Activated CD4-positive, alpha-beta T cell treated with anti-CD3 and anti-CD28 coated beads for 48 hours (primary cell): ENCODE measurements around the gene ELP4.
A peak's percentile ranks its signal among the peaks of the same experiment; 100 is the strongest.
"Not testable (repeated sequence)": the region's sequence is repeated elsewhere in the genome, so short reads cannot be mapped to it uniquely, and the experiment has no call there.

Experiments used
- DNase-seq: peaks from one replicate; pipeline ENCODE4 v3.0.0-alpha.2; 2020

ELP4 gene

DNA sequence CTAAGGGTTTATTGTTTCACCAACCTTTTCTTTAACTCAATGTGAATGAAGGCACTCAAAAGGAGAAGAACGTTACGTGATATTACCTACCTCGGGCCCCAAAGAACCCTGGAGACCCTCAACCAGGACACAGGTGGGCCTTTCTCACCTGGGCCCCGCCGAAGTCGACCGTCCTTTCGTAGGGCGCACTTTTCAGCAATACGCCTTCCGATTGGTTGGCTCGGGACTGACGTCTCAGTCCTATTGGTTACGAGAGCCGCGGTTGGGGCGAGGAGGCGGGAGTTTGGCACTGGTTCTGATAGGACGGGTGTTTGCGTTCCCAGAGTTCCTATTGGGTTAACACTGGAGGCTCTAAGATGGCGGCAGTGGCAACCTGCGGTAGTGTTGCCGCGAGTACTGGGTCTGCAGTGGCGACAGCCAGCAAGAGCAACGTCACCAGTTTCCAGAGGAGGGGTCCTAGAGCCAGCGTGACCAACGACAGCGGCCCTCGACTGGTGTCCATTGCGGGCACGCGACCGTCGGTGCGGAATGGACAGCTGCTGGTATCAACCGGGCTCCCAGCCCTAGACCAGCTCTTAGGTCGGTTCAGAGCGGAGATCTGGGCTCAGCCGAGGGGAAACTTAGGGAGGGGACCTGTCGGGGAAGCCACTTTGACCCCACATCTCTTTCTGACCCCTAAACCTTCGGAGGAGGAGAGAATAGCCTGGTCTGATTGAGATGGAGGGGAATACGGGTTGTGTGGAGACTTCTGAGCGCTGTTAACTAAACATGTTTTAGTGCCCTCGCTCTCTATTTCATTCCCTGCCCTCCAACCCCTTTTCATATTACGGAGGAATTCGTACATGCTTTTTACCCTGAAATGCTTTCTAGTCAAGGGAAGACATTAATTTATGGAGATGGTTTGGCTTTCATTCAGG is at the start of gene ELP4, which contains the start of gene IMMP1L:
Gene ELP4 (plus strand): TSS at position 339 of the 917 bp plus-strand sequence. CDS start 18 bp downstream, at position 357.
Gene IMMP1L (minus strand): TSS at position 194 of the 917 bp plus-strand sequence. CDS start 46,346 bp downstream, outside the sequence.
- DNase-seq = peak; percentile 96

DNA sequence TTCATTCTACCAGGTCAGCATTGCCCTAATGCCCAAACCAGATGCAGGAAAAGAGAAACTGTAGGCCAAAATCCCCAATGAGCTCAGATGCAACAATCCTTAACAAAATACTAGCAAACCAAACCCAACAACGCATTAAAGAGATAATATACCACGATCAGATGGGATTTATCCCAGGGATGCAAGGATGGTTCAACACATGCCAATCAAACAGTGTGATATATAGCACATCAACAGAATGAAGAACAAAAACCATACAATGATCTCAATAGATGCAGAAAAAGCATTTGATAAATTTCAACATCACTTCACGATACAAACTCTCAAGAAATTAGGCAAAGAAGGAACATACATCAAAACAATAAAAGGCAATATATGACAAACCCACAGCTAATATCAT is 45.1 kb upstream of the ELP4 start:
- no peak for DNase-seq

DNA sequence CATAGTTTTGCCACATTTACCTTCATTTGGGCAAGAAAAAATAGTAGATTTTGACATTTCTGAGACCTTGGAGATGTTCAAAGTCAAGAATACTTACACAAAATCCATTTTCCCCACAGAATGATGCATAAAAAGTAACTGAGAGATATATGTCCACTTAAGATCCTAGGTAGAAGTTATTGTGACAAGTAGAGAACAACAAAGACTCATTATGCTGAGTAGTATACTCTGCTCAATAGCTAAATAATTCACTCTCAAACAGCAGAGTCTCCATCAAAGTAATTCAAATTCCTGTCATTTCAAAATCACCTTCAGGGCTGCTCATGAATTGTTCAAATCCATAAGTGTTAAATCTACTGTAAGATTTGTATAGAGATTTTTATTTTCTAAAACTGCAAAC is 35.5 kb upstream of the ELP4 start:
- no peak for DNase-seq

GRCh38 chr11:31477528-31478222 is 31.9 kb upstream of the ELP4 start:
- no peak for DNase-seq

DNA sequence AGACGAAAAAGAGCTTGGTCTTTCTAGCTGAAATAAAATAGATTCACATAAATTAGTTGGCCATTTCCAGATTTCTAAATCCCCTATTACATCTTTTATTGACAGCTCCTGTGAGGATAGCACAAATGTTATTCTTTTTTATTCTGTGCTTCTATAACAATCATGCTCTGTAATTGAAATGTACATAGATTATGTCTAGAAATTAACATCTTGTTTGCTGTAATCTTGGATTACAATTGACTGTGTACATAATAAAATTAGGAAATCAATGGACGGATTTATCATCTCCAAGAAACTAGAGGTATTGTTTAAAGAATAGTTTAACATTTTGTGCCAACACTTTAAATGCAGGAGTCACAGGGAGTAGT is 31.4 kb upstream of the ELP4 start:
- no peak for DNase-seq

GRCh38 chr11:31479066-31479465 is 30.5 kb upstream of the ELP4 start:
- no peak for DNase-seq

- DNase-seq = no peak
Observed at GRCh38 chr11:31480930-31481329, 28.6 kb upstream of the ELP4 start.

DNA sequence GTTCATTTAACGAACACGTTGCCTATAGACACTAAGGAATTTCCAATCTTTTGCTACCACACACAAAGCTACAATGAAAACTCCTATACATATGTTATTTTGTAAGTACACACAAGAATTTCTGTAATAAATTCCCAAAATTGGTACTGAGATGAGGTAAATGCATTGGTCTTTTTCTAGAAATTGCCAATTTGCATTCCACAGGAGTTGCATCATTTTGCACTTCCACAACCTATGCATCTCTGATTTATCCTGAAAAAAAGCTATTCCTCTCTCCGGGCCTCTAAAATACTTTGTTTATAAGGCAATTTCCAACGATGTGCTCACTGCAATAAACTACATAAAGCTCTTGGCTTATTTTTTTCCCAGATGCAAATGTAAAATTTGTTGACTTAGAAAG is 25.1 kb upstream of the ELP4 start:
- DNase-seq = no peak

- DNase-seq = no peak
Observed at GRCh38 chr11:31487848-31488247, 21.7 kb upstream of the ELP4 start.

- no peak for DNase-seq
Observed at GRCh38 chr11:31492320-31492913, 17.1 kb upstream of the ELP4 start.

GRCh38 chr11:31493235-31493634 is 16.3 kb upstream of the ELP4 start:
- DNase-seq = no peak

GRCh38 chr11:31493762-31494161 is 15.8 kb upstream of the ELP4 start:
- not testable (repeated sequence) for DNase-seq

DNA sequence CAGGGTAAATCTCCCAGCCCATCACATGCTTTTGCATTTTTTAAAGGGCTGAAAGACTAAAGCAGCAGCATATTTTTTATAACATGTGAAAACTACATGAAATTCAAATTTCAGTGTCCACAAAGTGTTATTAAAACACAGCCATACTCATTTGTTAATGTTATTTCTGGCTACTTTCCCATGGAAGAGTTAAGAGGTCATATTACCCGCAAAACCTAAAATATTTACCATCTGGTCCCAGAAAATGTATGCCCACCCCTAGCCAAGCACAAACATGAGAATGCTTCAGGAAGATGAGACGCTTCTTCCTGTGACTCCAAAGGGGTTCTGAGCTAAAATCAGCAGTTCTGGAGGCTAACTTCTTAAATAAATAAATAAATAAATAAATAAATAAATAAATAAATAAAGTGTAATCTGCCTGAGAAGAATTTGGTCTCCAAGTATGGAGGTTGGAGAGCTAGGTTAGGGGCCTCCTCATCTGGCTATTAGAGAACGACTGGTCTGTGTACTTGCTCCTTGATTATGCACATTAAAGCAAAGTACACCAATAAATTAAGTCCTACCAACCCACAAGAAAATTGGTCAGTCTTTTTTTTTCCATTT is 9.9 kb upstream of the ELP4 start:
- DNase-seq = no peak

- DNase-seq = no peak
Observed at GRCh38 chr11:31500560-31500959, 9.0 kb upstream of the ELP4 start.

GRCh38 chr11:31509051-31509428 is 527 bp upstream of the ELP4 start:
- no peak for DNase-seq

- no peak for DNase-seq
Observed at GRCh38 chr11:31512117-31512516, 2.5 kb downstream of the ELP4 start.

DNA sequence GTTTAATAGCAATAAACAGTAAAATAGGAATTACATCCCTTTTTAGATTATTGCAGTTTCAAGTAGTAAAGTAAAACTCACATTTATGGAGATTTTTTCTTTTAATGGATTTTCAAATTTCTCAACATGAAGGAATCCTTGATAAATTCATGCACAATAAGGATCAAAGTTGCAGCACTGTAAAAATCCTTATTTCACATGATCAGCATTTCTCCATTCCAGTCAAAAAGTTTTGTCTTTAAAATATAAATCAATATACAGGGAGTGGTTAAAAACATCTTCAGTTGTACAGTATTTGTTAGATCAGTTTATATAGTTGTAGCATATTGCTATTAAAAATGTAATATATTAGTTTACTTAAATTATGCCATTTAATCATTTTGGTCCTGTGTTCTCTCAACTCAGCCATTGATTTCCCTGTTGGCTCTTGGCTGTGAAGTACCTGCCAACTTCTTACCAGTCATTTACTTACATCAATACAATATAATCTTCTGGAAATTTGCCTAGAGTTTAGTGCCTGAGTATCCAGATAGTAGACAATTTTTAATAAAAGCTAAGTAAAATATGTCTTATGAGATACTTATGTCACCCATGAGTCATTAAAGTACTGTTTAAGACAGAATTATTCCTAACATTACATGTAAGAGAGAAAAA is 12.1 kb downstream of the ELP4 start:
- DNase-seq = no peak

- no peak for DNase-seq
Observed at GRCh38 chr11:31529189-31529588, 19.6 kb downstream of the ELP4 start.

DNA sequence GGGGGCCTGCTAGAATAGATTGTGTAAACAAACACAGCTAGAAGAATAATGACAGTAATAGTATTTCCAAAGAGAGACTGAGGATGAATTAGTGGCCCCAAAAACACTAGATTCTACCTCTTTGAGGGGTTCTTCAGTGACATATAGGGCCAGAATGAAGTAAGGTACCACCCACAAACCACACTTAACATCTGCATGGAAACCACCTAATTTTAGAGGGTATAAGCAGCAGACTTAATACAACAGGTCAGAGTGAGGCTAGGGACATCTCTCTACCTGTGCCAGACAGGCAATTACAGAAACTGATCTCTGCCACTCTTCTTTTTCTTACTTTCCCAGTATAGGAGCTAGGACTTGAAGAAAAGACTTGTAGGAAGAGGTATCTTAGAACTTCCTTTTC is 20.1 kb downstream of the ELP4 start:
- no peak for DNase-seq

GRCh38 chr11:31531293-31531692 is 21.7 kb downstream of the ELP4 start:
- DNase-seq = no peak

- DNase-seq = no peak
Observed at GRCh38 chr11:31535479-31535878, 25.9 kb downstream of the ELP4 start.

DNA sequence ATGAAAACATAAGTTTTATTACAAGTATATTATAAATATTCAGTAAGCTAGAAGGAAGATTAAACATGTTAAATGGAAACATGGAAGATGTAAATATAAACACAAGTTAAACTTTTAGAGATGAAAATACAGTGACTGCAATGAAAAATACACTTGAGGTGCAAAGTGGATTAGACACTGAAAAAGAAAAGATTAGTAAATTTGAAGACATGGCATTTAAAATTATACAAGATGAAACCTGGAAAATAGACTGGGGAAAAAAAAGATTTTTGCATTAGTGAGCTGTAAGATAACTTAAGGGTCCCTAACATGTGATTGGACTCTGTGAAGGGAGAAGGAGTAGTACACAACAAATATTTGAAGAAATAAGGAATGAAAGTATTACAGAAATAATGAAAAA is 33.3 kb downstream of the ELP4 start:
- no peak for DNase-seq

DNA sequence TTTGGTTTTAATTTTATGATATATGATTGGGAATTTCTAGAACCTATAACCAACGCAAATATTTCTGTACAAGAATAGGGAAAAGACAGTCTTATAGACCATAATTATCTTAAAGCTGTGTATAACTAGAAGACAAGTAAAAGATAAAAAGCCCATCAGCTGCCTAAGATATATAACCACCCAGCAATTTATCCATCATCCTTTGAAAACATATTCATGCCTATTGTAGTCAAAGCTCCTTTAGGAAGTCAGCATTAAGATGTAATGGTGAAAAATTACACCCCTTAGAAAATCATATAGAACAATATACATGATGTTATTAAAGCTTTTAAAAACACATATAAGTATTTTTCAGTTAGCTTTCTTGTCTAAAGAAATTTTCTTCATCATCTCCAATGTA is 46.4 kb downstream of the ELP4 start:
- DNase-seq = no peak
